ENCODE data around the gene EPHA5. TPM values are rescaled to one million over a fixed set of nuclear protein-coding genes. Genes with fewer than 3 reads are reported as not detected.

EPHA5 gene
- total RNA-seq, 1 experiment from 2014 or later: not detected

GRCh38 chr4:65472531-65472930 is 197.8 kb downstream of the EPHA5 start:
- POLR2A ChIA-PET (ENCODE audit: unreplicated experiment): no interaction called here

DNA sequence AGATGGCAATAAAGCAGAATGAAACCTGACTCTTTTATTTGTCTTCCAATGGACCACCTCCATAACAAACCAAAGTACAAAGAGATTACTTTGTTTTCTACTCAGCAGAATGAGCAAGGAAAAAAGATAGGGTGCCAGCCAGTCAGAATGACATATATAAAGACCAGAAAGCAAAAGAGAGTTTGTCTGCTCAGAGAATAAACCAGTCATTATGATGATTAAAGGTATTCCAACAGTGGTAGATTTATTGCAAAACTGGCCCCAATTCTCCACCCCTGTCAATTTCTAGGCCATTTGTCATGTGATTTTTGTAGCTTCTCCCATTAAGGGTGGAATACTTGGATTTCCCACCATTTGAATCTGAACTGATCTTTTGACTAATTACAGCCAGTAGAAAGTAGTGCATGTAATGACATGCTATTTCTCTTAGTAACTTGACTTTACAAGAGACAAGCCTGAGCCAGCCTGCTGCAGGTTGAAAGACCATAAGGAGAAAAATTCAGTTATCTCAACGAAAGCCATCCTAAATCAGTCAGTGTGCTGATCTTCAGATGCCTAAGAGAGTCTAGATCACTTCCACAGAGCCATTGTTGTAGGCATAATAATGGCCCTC is 203.1 kb downstream of the EPHA5 start:
- no TSS peak for BruUV-seq (replicated peaks)
- Histone ChIP-seq H3K27ac (no peak overlapping the region), H3K4me1 (replicated peaks; ENCODE audit: insufficient read depth) (no peaks in the 10 kb centered on the region), H3K4me3 (no peak overlapping the region), H3K79me2 (ENCODE audit: low read depth) (no peaks in the 10 kb centered on the region), H3K4me2 (no peak overlapping the region), H3K27me3 (ENCODE audit: insufficient read depth, low read depth) (no peaks in the 10 kb centered on the region), H4K20me1 (ENCODE audit: insufficient read depth) (no peaks in the 10 kb centered on the region), H3K9me2 (ENCODE audit: insufficient read depth) (no peaks in the 10 kb centered on the region), H3K36me3 (ENCODE audit: low read depth) (no peaks in the 10 kb centered on the region), H3K9me3 (ENCODE audit: insufficient read depth, low read depth) (no peaks in the 10 kb centered on the region), H3F3A (ENCODE audit: insufficient read depth, low read depth) (no peaks in the 10 kb centered on the region), H2AFZ (no peak overlapping the region)
- CTCF ChIA-PET: no interaction called here
- POLR2A ChIA-PET (ENCODE audit: unreplicated experiment): no interaction called here
- DNase-seq: no peak
- no peak for TF ChIP-seq EZH2 (IDR thresholded peaks at IDR 0.05; ENCODE audit: low read depth)
- TF ChIP-seq, protein P1, sequence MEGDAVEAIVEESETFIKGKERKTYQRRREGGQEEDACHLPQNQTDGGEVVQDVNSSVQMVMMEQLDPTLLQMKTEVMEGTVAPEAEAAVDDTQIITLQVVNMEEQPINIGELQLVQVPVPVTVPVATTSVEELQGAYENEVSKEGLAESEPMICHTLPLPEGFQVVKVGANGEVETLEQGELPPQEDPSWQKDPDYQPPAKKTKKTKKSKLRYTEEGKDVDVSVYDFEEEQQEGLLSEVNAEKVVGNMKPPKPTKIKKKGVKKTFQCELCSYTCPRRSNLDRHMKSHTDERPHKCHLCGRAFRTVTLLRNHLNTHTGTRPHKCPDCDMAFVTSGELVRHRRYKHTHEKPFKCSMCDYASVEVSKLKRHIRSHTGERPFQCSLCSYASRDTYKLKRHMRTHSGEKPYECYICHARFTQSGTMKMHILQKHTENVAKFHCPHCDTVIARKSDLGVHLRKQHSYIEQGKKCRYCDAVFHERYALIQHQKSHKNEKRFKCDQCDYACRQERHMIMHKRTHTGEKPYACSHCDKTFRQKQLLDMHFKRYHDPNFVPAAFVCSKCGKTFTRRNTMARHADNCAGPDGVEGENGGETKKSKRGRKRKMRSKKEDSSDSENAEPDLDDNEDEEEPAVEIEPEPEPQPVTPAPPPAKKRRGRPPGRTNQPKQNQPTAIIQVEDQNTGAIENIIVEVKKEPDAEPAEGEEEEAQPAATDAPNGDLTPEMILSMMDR (conservative IDR thresholded peaks at IDR 0.05): no peak
- intact Hi-C loops (cut with micrococcal nuclease; ENCODE audit: unreplicated experiment): no loop called here

More at GRCh38 chr4:65472531-65472930, 197.8 kb downstream of the EPHA5 start:
- Histone ChIP-seq H3K79me2 (ENCODE audit: low read depth) (no peaks in the 10 kb centered on the region), H3K36me3 (ENCODE audit: low read depth) (no peaks in the 10 kb centered on the region), H3K9me2 (ENCODE audit: insufficient read depth) (no peaks in the 10 kb centered on the region), H3F3A (ENCODE audit: insufficient read depth, low read depth) (no peaks in the 10 kb centered on the region), H4K20me1 (ENCODE audit: insufficient read depth) (no peaks in the 10 kb centered on the region), H3K27me3 (ENCODE audit: insufficient read depth, low read depth) (no peaks in the 10 kb centered on the region), H3K4me1 (replicated peaks; ENCODE audit: insufficient read depth) (no peaks in the 10 kb centered on the region), H2AFZ (no peak overlapping the region), H3K4me2 (no peak overlapping the region), H3K4me3 (no peak overlapping the region), H3K27ac (no peak overlapping the region), H3K9me3 (ENCODE audit: insufficient read depth, low read depth) (no peaks in the 10 kb centered on the region)
- no peak for DNase-seq
- TF ChIP-seq, protein P1 (conservative IDR thresholded peaks at IDR 0.05): no peak
- no peak for TF ChIP-seq EZH2 (IDR thresholded peaks at IDR 0.05; ENCODE audit: low read depth)
- CTCF ChIA-PET: no interaction called here
- no TSS peak for BruUV-seq (replicated peaks)
- intact Hi-C loops (cut with micrococcal nuclease; ENCODE audit: unreplicated experiment): no loop called here

DNA sequence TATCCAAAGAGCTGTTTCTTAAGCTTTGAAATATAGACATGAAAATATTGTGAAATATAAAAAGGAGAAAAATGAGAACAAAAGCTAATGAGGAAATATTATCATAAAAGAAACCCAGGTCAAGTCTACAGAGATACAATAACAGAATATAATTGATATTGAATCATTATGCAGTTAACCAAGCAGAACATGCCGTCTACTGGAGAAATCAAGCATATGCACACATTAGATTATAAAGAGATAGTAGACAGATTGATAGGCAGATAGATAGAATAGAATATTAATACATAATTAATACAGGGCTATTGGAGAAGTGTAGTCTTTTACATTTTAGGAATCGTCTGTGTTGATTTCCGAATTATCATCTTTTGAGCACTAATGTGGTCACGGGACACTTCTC is 208.5 kb downstream of the EPHA5 start:
- Histone ChIP-seq H3K4me2 (no peak overlapping the region), H3K9me2 (ENCODE audit: insufficient read depth) (no peaks in the 10 kb centered on the region), H3K27me3 (ENCODE audit: insufficient read depth, low read depth) (no peaks in the 10 kb centered on the region), H3K9me3 (ENCODE audit: insufficient read depth, low read depth) (no peaks in the 10 kb centered on the region), H3K27ac (no peak overlapping the region), H2AFZ (no peak overlapping the region), H3K4me1 (replicated peaks; ENCODE audit: insufficient read depth) (no peaks in the 10 kb centered on the region), H3K36me3 (ENCODE audit: low read depth) (no peaks in the 10 kb centered on the region), H4K20me1 (ENCODE audit: insufficient read depth) (no peaks in the 10 kb centered on the region), H3K79me2 (ENCODE audit: low read depth) (no peaks in the 10 kb centered on the region), H3K4me3 (no peak overlapping the region), H3F3A (ENCODE audit: insufficient read depth, low read depth) (no peaks in the 10 kb centered on the region)
- POLR2A ChIA-PET (ENCODE audit: unreplicated experiment): no interaction called here
- TF ChIP-seq EZH2 (IDR thresholded peaks at IDR 0.05; ENCODE audit: low read depth): no peak
- TF ChIP-seq, protein P1 (conservative IDR thresholded peaks at IDR 0.05): peak; percentile 31; the same call in 1 of the 2 replicates
- no TSS peak for BruUV-seq (replicated peaks)
- intact Hi-C loops (cut with micrococcal nuclease; ENCODE audit: unreplicated experiment): no loop called here
- DNase-seq: no peak
- CTCF ChIA-PET: no interaction called here

Data from PC-9 (cell line).